Stimulated activated CD8-positive, alpha-beta memory T cell treated with anti-CD3 and anti-CD28 coated beads, Interleukin-15, amount 100 ng/mL, for 4 hours (primary cell): ENCODE results near the gene MAGEA10.
"Not testable (repeated sequence)": the region's sequence is repeated elsewhere in the genome, so short reads cannot be mapped to it uniquely, and the experiment has no call there.

Experiments used
- DNase-seq, 2 donors: peaks; one replicate each; pipeline ENCODE4 v3.0.0-alpha.2; 2020; ENCODE audit warnings: low read depth in 2 of 2

The MAGEA10 gene

DNA sequence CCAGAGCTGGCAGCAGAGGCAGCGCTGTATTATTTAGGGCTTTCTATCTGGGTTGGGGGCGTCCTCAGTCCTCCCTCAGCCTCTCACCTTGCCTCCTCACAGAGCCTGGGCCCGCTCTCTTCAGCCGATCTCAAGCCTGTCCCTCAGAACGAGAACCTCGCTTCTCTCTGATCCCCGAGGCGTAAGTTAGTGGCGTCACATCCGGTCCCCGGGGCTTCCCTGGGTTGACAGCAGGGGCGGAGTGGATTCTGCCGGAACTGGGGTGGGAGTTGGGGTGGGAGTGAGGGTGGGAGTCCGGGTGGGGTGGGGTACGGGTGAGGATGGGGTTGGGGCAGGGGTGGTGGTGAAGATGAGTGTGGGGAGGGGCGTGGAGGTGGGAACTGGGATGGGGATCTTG, at the start of gene MAGEA10:
MAGEA10 (minus strand) TSS at position 190 of the 397 bp plus-strand sequence. CDS start 2,957 bp downstream, outside the sequence.
- DNase-seq = no peak

- DNase-seq = no peak
Observed at GRCh38 chrX:152177497-152178269, 39.3 kb upstream of the MAGEA10 start.

- DNase-seq = no peak
Observed at GRCh38 chrX:152177052-152177451, 38.7 kb upstream of the MAGEA10 start.

GRCh38 chrX:152175892-152176291, 37.5 kb upstream of the MAGEA10 start:
- not testable (repeated sequence) for DNase-seq

DNA sequence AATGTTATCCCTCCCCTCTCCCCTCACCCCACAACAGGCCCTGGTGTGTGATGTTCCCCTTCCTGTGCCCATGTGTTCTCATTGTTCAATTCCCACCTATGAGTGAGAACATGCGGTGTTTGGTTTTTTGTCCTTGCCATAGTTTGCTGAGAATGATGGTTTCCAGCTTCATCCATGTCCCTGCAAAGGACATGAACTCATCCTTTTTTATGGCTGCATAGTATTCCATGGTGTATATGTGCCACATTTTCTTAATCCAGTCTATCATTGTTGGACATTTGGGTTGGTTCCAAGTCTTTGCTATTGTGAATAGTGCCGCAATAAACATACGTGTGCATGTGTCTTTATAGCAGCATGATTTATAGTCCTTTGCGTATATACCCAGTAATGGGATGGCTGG, 35.5 kb upstream of the MAGEA10 start:
- not testable (repeated sequence) for DNase-seq

- DNase-seq = no peak
Observed at GRCh38 chrX:152170621-152171020, 32.2 kb upstream of the MAGEA10 start.

GRCh38 chrX:152165033-152165743, 26.8 kb upstream of the MAGEA10 start:
- no peak for DNase-seq

DNA sequence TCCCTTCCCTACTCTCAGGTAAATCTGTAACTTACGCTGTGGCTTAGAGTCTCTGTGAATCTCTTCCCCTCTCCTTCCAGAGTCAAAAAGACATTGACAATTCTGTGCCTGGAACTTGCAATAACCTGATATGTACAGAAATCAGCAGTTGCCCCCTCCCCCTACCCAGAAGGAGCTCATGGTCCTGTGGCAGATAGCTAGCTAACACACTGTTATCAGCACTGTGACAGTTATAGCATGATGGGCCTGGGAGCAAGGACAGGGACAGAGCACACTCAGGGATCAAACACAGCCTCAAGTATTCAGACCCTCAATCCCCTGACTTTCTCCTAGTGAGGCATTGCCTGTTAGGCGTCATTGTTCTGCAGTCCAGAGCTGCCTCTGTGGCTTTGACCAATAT, 18.7 kb upstream of the MAGEA10 start:
- no peak for DNase-seq

GRCh38 chrX:152155766-152156310, 17.5 kb upstream of the MAGEA10 start:
- no peak for DNase-seq

DNA sequence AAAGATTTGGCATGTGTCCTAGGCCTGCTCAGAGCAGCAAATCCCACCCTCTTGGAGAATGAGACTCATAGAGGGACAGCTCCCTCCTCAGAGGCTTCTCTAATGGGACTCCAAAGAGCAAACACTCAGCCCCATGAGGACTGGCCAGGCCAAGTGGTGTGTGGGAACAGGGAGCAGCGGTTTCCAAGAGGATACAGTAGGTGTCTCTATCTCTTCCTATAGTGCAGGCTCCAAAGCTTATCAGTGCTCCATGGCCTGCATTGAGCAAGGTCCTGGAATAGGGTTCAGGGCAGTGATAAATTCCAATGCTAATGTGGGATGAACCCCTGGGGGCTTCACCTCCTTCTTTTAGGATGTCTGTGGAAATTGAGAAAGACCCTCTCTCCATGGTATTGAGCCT, 15.7 kb upstream of the MAGEA10 start:
- DNase-seq = no peak

DNA sequence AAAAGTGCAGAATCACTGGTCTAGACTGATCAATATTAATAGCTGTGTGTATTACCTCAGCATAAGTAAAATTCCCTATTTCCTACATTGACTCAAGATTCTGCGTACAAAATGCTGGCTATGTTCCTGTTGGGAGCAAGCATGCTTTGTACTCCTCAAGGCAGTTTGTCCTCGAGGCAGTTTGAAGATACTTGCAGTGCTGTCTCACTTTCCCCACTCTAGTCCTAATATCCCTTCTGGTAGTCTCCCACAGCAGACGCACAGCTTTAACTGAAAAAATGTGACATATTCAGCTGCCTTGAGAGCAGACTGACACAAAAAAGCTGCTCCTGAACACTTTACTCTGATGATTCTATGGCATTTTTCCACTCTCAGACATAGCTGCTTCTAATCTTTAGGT, 12.9 kb upstream of the MAGEA10 start:
- DNase-seq = no peak

- no peak for DNase-seq
Observed at GRCh38 chrX:152149648-152150047, 11.3 kb upstream of the MAGEA10 start.

DNA sequence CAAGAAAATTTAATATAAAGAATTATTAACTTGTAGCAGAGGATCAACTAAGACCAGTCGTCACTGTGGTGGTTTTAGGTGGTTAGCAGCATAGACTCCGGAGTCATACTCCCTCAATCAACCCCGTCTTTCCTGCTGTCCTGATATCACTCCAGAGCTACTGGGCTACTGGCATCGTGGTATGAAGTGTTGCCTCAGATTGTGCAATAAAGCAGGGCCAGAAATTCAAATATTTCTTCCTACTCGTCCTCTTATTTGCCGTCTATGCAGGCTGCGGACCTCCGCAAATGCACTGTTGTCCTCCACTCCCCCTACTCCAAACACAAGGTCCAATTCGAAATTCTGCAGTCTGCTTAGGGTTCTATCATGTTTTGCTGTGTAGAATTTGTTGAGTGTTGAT, 1.2 kb upstream of the MAGEA10 start:
- DNase-seq = no peak

- DNase-seq = no peak
Observed at GRCh38 chrX:152137771-152138387, 498 bp downstream of the MAGEA10 start.

DNA sequence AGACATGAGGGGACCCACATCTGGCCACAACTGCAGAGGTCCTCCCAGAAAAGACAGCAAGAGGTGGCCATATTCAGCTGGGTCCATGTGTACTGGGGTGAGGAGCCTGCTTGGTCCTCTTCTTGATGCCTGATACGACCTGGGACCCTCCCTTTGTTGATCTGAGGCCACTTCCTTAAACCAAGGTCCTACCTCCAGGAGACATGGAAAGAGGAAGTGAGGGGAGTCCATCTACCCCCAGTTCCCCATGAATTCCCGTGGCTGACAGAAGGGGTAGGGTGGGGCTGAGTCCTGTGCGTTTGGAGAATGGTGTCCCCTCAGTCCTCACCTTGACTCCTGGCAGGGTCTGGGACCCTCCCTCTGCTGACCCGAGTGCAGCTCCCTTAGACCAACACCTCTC, 2.1 kb downstream of the MAGEA10 start:
- DNase-seq = no peak

- DNase-seq = no peak
Observed at GRCh38 chrX:152131525-152131924, 6.9 kb downstream of the MAGEA10 start.

- not testable (repeated sequence) for DNase-seq
Observed at GRCh38 chrX:152129069-152129844, 9.1 kb downstream of the MAGEA10 start.

DNA sequence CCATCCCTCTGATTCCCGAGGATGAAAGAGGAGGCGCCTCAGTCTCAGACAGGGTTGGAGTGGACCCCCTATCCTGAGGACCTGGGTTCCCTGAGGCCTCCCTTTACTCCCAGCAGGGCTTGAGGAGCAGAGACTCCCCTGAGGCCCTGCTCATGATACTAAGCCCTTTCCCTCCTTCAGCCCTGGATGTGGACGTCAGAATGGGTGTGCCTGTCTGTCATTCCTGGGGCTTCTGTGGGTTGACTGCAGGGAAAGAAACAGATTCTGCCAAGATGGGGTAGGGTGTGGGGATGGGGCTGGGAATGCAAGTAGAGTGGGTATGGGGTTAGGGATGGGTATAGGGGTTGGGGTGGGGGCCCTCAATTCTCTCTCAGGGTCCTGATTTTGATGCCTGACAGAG, 21.1 kb downstream of the MAGEA10 start:
- DNase-seq = no peak

GRCh38 chrX:152108527-152108926, 29.9 kb downstream of the MAGEA10 start:
- DNase-seq = no peak

GRCh38 chrX:152103866-152104265, 34.5 kb downstream of the MAGEA10 start:
- no peak for DNase-seq

DNA sequence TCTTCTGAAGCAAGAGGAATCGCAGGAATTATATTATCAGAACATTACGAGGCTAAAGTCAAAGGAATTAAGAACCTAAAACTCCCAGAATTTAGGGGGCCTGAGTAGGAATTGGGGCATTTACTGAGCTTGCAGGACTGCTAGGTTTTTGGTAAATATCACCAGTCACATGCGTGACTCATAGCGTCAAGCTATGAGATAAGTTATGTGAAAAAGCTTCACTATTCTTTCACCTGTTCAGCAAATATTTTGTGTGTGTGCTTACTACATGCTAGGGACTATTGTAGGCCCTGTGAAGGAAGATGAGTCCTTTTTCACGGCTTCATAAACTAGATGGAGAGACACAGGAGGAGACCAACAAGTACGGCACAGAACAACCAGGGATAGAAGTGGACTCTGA, 52.2 kb downstream of the MAGEA10 start:
- DNase-seq = no peak
